DOHH2 (cell line): ENCODE results near the gene EML4.

ENCODE experiments used
- H3F3A ChIP-seq: fragments of 200-600 bp; sonication (generic), shearing (Covaris generic); 2 replicates; pipeline ENCODE4 v1.6.0; 2016; ENCODE audit warnings: antibody characterized with exemption, mild to moderate bottlenecking; ENCODE audit not compliant: control insufficient read depth, insufficient read depth
- H3K27ac ChIP-seq: fragments of 200-600 bp; sonication (generic); 2 replicates; pipeline ENCODE4 v1.5.1; 2014; ENCODE audit warnings: low read depth, mild to moderate bottlenecking, low read length, moderate library complexity
- H3K27me3 ChIP-seq: fragments of 200-600 bp; sonication (generic); 2 replicates; pipeline ENCODE4 v1.6.1; 2014; ENCODE audit warnings: mild to moderate bottlenecking, low read length, mixed read lengths; ENCODE audit not compliant: control insufficient read depth
- H3K36me3 ChIP-seq: fragments of 200-600 bp; sonication (generic); 2 replicates; pipeline ENCODE4 v1.6.1; 2014; ENCODE audit warnings: mild to moderate bottlenecking, low read length, moderate library complexity, mixed read lengths; ENCODE audit not compliant: control insufficient read depth
- H3K4me1 ChIP-seq: fragments of 200-600 bp; sonication (generic); 2 replicates; pipeline ENCODE4 v1.6.1; 2014; ENCODE audit warnings: mild to moderate bottlenecking, low read length, mixed read lengths; ENCODE audit not compliant: control insufficient read depth
- H3K4me2 ChIP-seq: fragments of 200-600 bp; sonication (generic); 2 replicates; pipeline ENCODE4 v1.6.0; 2014; ENCODE audit warnings: mild to moderate bottlenecking, low read length, moderate library complexity
- H3K4me3 ChIP-seq: fragments of 200-600 bp; sonication (generic); 2 replicates; pipeline ENCODE4 v1.5.1; 2014; ENCODE audit warnings: mild to moderate bottlenecking, low read length, mixed read lengths
- H3K79me2 ChIP-seq: fragments of 200-600 bp; sonication (generic); 2 replicates; pipeline ENCODE4 v1.6.1; 2014; ENCODE audit warnings: mild to moderate bottlenecking, low read length, mixed read lengths; ENCODE audit not compliant: control insufficient read depth
- H3K9me2 ChIP-seq: fragments of 200-600 bp; sonication (generic); replicated peaks from 2 replicates; pipeline ENCODE4 v1.6.1; 2014; ENCODE audit warnings: mild to moderate bottlenecking, low read length, mixed read lengths; ENCODE audit not compliant: control insufficient read depth
- H3K9me3 ChIP-seq: fragments of 200-600 bp; sonication (generic); 2 replicates; pipeline ENCODE4 v1.6.1; 2014; ENCODE audit warnings: antibody characterized with exemption, low read length, mixed read lengths; ENCODE audit not compliant: control insufficient read depth, insufficient read depth
- H4K20me1 ChIP-seq: fragments of 200-600 bp; sonication (generic); 2 replicates; pipeline ENCODE4 v1.6.0; 2014; ENCODE audit warnings: low read depth, mild to moderate bottlenecking, antibody characterized with exemption, low read length, moderate library complexity; ENCODE audit not compliant: control insufficient read depth, insufficient read depth
- CTCF ChIP-seq: fragments of 200-600 bp; sonication (generic); IDR thresholded peaks from one replicate; pipeline ENCODE4 v1.5.1; 2014; ENCODE audit warnings: antibody characterized with exemption, mild to moderate bottlenecking, low read depth, low read length; ENCODE audit not compliant: poor library complexity, severe bottlenecking
- EZH2phosphoT487 ChIP-seq: fragments of 200-600 bp; sonication (generic); IDR thresholded peaks from 2 replicates; pipeline ENCODE4 v1.6.1; 2017; ENCODE audit warnings: borderline replicate concordance, mild to moderate bottlenecking, antibody characterized with exemption, low read length, moderate library complexity, mixed read lengths

Gene EML4

DNA sequence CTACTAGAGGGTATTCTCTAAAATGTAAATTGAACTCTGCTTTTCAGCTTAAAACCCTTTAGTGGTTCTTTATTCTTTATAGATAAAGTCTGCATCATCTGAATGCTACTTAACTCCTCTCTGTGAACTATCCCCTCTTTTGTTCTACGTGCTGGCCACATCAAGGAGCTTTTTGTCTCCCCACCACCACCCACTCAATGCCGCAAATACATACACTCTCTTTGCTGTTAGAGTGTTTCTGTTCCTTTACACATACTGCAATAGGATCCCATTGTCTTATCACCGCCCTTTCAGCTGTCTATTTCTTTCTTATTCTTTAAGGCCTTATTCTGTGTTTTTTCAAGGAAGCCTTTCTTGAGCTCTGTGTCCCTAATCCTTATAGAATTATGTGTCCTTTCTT, 83.3 kb downstream of the EML4 start:
- Histone ChIP-seq H3K79me2 (no peaks in the 10 kb centered on the region), H3K27me3 (no peaks in the 10 kb centered on the region), H3K27ac (no peak overlapping the region)

DNA sequence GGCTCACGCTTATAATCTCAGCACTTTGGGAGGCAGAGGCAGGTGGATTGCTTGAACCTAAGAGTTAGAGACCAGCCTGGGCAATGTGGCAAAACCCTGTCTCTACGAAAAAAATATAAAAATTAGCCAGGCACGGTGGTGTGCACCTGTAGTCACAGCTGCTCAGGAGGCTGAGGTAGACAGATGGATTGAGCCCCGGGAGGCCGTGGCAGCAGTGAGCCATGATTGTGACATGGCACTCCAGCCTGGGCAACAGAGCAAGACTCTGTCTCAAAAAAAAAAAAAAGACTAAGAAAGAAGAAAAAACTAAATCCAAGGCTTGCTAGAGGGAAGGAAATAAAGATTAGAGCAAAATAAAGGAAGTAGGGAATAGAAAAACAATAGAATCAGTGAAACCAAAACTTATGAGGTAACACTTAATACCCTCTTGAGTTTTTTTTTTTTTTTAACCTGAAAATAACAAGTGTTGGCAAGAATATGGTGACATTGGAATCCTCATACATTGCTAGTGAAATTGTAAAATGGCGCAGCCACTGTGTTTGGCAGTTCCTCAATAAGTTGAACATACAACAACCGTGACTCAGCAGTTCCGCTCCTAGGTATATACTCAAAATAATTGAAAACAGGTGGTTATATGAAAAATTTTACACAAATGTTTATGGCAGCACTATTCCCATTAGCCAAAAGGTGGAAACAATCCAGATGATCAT, 85.2 kb downstream of the EML4 start:
- no peak overlapping the region; the same call in 1 of the 2 replicates for H3K4me2 ChIP-seq
- H3K4me1 ChIP-seq, result peaks cover 40% of the 10 kb centered on the region
- no peak overlapping the region for H3K4me3 ChIP-seq
- no peaks in the 10 kb centered on the region for H3K79me2 ChIP-seq
- TF ChIP-seq CTCF (no peak), EZH2phosphoT487 (no peak)
- no peaks in the 10 kb centered on the region for H3K27me3 ChIP-seq
- no peak overlapping the region for H3K27ac ChIP-seq
- H4K20me1 ChIP-seq, result no peaks in the 10 kb centered on the region
- no peaks in the 10 kb centered on the region for H3K36me3 ChIP-seq
- H3F3A ChIP-seq, result peaks cover 8% of the 10 kb centered on the region
- H3K9me2 ChIP-seq, result no peaks in the 10 kb centered on the region
- H3K9me3 ChIP-seq, result no peaks in the 10 kb centered on the region

More for the DNA sequence above, 83.3 kb downstream of the EML4 start:
- no peaks in the 10 kb centered on the region for H3K9me3 ChIP-seq
- H3K9me2 ChIP-seq, result no peaks in the 10 kb centered on the region
- no peaks in the 10 kb centered on the region for H4K20me1 ChIP-seq
- no peak for TF ChIP-seq CTCF
- no peak for TF ChIP-seq EZH2phosphoT487
- H3K4me3 ChIP-seq, result no peak overlapping the region
- peaks cover 5% of the 10 kb centered on the region for H3F3A ChIP-seq
- H3K36me3 ChIP-seq, result no peaks in the 10 kb centered on the region
- peaks cover 40% of the 10 kb centered on the region for H3K4me1 ChIP-seq
- H3K4me2 ChIP-seq, result no peak overlapping the region

DNA sequence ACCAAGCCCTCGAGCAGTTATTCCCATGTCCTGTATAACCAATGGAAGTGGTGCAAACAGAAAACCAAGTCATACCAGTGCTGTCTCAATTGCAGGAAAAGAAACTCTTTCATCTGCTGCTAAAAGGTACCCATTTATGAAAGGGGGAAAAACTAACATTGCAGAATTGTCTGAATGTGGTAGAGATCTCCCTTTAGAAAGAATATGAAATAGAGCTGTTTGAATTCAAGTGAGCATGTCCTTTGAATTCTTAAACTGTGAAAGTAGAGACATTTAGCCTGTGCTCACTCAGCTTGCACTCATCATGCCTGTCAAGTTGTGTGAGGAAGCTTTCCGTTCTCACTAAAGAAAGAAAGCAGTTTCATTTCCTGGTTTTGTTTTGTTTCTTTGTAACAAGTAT, 87.4 kb downstream of the EML4 start:
- Histone ChIP-seq H3K4me1 (peaks cover 37% of the 10 kb centered on the region), H3K27ac (peak overlapping the region; percentile 65)

More for the DNA sequence above, 87.4 kb downstream of the EML4 start:
- TF ChIP-seq EZH2phosphoT487, result no peak
- no peak for TF ChIP-seq CTCF
- H4K20me1 ChIP-seq, result no peaks in the 10 kb centered on the region
- H3K9me3 ChIP-seq, result no peaks in the 10 kb centered on the region
- H3K36me3 ChIP-seq, result no peaks in the 10 kb centered on the region
- H3K79me2 ChIP-seq, result no peaks in the 10 kb centered on the region
- no peaks in the 10 kb centered on the region for H3K9me2 ChIP-seq
- no peaks in the 10 kb centered on the region for H3K27me3 ChIP-seq
- H3K4me3 ChIP-seq, result peak overlapping the region; percentile 24; the same call in 1 of the 2 replicates
- H3K4me2 ChIP-seq, result peak overlapping the region; percentile 51
- H3F3A ChIP-seq, result peaks cover 8% of the 10 kb centered on the region
